Ovary (tissue), 3 donors: Measurements from ENCODE around the gene CARS2.

ENCODE experiments used
- POLR2A ChIP-seq: fragments of 450-650 bp; IDR thresholded peaks from one replicate; pipeline ENCODE4 v1.6.1; 2017; ENCODE audit warnings: antibody characterized with exemption, mild to moderate bottlenecking, moderate library complexity
- TF ChIP-seq, protein P1 (sequence below), 3 donors: fragments of 450-650 bp in 2 of 3; fragments of 200-600 bp in 1 of 3; IDR thresholded peaks; one replicate each; pipeline versions ENCODE4 v1.5.1 to v1.8.0; 2016 to 2022; ENCODE audit warnings: antibody characterized with exemption in 3 of 3, mild to moderate bottlenecking in 1 of 3
- donor health status: DM: no; HTN: no; CAD: no.

DNA sequence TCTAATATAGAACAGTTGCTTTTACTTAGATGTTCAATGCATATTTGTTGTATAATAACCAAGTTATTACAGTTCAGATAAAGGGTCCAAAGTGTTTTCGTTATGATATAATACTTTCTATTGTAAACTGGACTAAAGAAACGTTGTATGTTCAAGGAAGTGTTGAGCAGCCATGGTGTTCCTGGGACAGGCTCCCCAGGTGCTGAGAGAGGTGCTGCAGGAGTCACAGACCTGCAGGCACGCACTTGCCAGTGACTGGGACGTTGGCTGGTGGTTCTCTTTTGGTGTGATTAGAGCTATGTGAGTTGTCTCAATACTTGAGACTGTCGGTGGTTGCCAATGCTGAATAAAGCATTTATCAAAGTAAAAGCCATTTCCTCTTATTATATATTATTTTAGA, 17.1 kb upstream of the CARS2 start:
- TF ChIP-seq POLR2A = no peak
- TF ChIP-seq, protein P1, sequence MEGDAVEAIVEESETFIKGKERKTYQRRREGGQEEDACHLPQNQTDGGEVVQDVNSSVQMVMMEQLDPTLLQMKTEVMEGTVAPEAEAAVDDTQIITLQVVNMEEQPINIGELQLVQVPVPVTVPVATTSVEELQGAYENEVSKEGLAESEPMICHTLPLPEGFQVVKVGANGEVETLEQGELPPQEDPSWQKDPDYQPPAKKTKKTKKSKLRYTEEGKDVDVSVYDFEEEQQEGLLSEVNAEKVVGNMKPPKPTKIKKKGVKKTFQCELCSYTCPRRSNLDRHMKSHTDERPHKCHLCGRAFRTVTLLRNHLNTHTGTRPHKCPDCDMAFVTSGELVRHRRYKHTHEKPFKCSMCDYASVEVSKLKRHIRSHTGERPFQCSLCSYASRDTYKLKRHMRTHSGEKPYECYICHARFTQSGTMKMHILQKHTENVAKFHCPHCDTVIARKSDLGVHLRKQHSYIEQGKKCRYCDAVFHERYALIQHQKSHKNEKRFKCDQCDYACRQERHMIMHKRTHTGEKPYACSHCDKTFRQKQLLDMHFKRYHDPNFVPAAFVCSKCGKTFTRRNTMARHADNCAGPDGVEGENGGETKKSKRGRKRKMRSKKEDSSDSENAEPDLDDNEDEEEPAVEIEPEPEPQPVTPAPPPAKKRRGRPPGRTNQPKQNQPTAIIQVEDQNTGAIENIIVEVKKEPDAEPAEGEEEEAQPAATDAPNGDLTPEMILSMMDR (IDR thresholded peaks at IDR 0.05) = no peak
